Upper lobe of left lung (tissue), 6 donors: ENCODE measurements around the gene MRPS9. TPM values are rescaled to one million over a fixed set of nuclear protein-coding genes. Genes with fewer than 3 reads are reported as not detected.

Experiments
- ATAC-seq, 2 donors: fragments of 200-7000 bp; cut with Tn5 transposase; one replicate each; pipeline ENCODE4 v1.9.1; 2022; ENCODE audit warnings: mild to moderate bottlenecking in 2 of 2, moderate library complexity in 2 of 2; ENCODE audit not compliant: low FRiP score in 2 of 2
- DNase-seq, 2 donors: peaks; one replicate each; pipeline ENCODE4 v3.0.0-alpha.2; 2019 to 2020
- H3K27ac ChIP-seq, 4 donors: fragments of 200-600 bp; sonication (generic); one replicate each; pipeline ENCODE4 v1.5.1; 2016 to 2019
- H3K27me3 ChIP-seq, 4 donors: fragments of 200-600 bp; sonication (generic); one replicate each; pipeline ENCODE4 v1.5.1; 2017 to 2019
- H3K36me3 ChIP-seq, 4 donors: fragments of 200-600 bp; sonication (generic); one replicate each; pipeline ENCODE4 v1.5.1; 2016 to 2019
- H3K4me1 ChIP-seq, 4 donors: fragments of 200-600 bp; sonication (generic); one replicate each; pipeline ENCODE4 v1.5.1; 2018 to 2019
- H3K4me3 ChIP-seq, 4 donors: fragments of 200-600 bp; sonication (generic); one replicate each; pipeline ENCODE4 v1.5.1; 2017 to 2019; ENCODE audit warnings: mild to moderate bottlenecking in 2 of 4, moderate library complexity in 1 of 4
- H3K9me3 ChIP-seq, 4 donors: fragments of 200-600 bp; sonication (generic); one replicate each; pipeline ENCODE4 v1.5.1; 2018 to 2019
- CTCF ChIP-seq, 6 experiments: fragments of 450-650 bp in 4 of 6; fragments of 200-600 bp in 2 of 6; sonication (generic) in 2 of 6; IDR thresholded peaks; one replicate each; pipeline ENCODE4 v1.5.1; 2016 to 2019; ENCODE audit warnings: antibody characterized with exemption in 6 of 6
- EP300 ChIP-seq, 4 donors: sonication (generic); formaldehyde crosslinking; IDR thresholded peaks; one replicate each; pipeline ENCODE4 v1.5.1; 2017; ENCODE audit warnings: antibody characterized with exemption in 4 of 4, control low read depth in 2 of 4
- POLR2A ChIP-seq, 4 donors: fragments of 450-650 bp; IDR thresholded peaks; one replicate each; pipeline ENCODE4 v1.5.1; 2016 to 2017; ENCODE audit warnings: antibody characterized with exemption in 4 of 4, mild to moderate bottlenecking in 2 of 4
- POLR2AphosphoS5 ChIP-seq, 2 donors: sonication (generic); formaldehyde crosslinking; IDR thresholded peaks; one replicate each; pipeline ENCODE4 v1.5.1; 2017; ENCODE audit warnings: antibody characterized with exemption in 2 of 2
- WGBS, 2 donors: methylation state at CpG; one replicate each; pipeline ENCODE4 v1.1.5; 2017 to 2018; 5-methylcytosine and 5-hydroxymethylcytosine counted together
- total RNA-seq, 6 donors: library from RNA; depleted of rRNA in 4 of 6; stranded (reverse); fragments of >200 nt in 4 of 6; gene quantifications; one replicate each; pipeline versions ENCODE4 v1.1.0 to v1.2.1, GENCODE V29; 2016 to 2021
- donor health status: DM: no; HTN: no; CAD: no; lungs with moderate emphysema.
- donor health status: DM: no; HTN: yes; CAD: no; lungs with severe emphysema.

Gene MRPS9
- total RNA-seq, 6 donors from 2014 or later: 15.4 to 17.8 (median 17.0) TPM

- TF ChIP-seq EP300 (IDR thresholded peaks at IDR 0.05): no peak
- TF ChIP-seq POLR2AphosphoS5 (IDR thresholded peaks at IDR 0.05): no peak
- TF ChIP-seq CTCF (IDR thresholded peaks at IDR 0.05): no peak
- no peak for TF ChIP-seq POLR2A (IDR thresholded peaks at IDR 0.05)
- peaks cover 0 to 16% (median 7%) of the 10 kb centered on the region in 4 donors for H3K27me3 ChIP-seq
- H3K9me3 ChIP-seq: no peaks in the 10 kb centered on the region
- no peak overlapping the region for H3K27ac ChIP-seq
- peaks cover 7 to 16% (median 10%) of the 10 kb centered on the region in 4 donors for H3K4me1 ChIP-seq
- DNase-seq (no peak), ATAC-seq (no peak)
- H3K4me3 ChIP-seq: no peak overlapping the region
- no peaks in the 10 kb centered on the region for H3K36me3 ChIP-seq
- 48 to 59% methylated on average over 6 of the region's 6 CpGs for WGBS, 2 donors
These were observed 105.2 kb downstream of the MRPS9 start for GRCh38 chr2:105143094-105143466.

DNA sequence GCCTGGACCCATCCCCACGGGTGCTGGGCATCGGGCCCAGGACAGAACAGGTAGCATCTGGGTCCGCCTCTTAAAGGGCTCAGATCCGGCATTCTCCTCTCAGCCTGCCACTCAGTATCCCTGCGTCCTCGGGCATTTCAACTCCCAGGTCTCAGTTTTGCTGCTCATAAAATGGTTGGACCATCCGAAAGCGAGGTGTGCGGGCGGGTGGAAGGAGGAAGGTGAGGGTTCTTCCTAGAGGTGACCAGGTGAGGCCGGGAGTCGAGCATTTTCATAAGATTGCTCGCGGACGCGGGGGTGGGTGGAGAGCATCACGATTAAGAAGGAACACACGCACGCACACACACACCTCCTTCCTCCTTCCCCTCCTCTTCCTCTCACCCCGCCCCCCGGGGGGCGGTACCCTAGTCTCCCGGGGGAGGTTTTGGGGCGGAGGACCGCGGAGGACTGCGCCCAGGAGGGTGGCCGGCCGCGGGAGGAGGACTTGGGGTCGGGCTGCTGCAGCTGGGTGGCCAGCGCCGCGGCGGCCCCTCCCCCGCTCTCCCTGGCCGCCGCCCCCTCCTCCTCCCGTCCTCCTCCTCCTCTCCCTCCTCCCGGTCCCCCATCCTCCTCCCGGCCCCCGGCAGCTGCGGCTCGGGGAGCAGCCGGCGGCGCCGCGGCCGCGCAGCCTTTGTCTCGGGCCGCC lies 105.7 kb downstream of the MRPS9 start:
- Histone ChIP-seq H3K9me3 (no peaks in the 10 kb centered on the region), H3K4me3 (peak overlapping the region in 3 of 4 donors; percentile 37 to 45 (median 38)), H3K4me1 (peaks cover 7 to 16% (median 10%) of the 10 kb centered on the region in 4 donors), H3K27me3 (peaks cover 0 to 16% (median 7%) of the 10 kb centered on the region in 4 donors), H3K36me3 (no peaks in the 10 kb centered on the region), H3K27ac (no peak overlapping the region)
- ATAC-seq (peak; percentile 28 to 29), DNase-seq (no peak)
- TF ChIP-seq POLR2A (IDR thresholded peaks at IDR 0.05): no peak
- no peak for TF ChIP-seq POLR2AphosphoS5 (IDR thresholded peaks at IDR 0.05)
- no peak for TF ChIP-seq CTCF (IDR thresholded peaks at IDR 0.05)
- no peak for TF ChIP-seq EP300 (IDR thresholded peaks at IDR 0.05)
- WGBS, 2 donors: 7 to 8% methylated on average over 15 to 24 of the region's 53 CpGs

DNA sequence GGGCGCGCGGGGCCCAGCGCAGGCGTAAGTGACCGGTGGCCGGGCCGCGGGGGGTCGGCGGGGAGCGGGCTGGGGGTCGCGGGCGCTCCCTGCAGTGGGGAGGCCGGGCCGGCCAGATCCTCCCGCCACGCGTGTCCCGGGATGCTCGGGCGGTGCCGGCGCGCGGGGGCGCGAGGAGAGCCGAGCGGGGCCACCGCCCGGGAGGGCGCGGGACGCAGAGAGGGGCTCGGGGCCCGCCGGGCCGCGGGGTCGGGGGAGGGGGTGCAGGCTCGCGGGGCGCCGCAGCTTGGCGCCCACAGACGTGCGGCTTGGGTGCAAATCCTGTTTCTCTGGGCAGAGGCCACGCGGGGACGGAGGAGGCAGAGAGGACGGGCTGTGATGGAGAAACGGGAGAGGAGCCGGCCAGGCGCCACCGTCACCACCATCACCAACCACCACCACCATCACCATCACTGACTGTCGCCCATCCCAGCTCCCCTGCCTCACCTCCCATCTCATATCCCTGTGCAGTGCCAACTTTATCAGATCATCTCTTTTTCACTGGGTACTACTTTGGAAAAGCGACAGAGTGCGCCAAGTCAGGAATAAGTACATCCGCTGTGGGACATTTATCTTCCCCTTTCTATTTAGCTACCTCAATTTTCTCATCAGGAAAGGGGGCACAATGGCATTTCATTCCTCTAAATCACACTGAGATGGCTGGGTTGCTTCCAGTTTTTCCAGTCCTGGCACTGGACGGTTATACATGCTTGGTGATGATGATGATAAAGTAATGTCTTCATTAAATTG lies 106.5 kb downstream of the MRPS9 start:
- no peaks in the 10 kb centered on the region for H3K9me3 ChIP-seq
- 13 to 35% methylated on average over 7 to 22 of the region's 62 CpGs for WGBS, 2 donors
- no peak overlapping the region for H3K27ac ChIP-seq
- no peaks in the 10 kb centered on the region for H3K36me3 ChIP-seq
- TF ChIP-seq CTCF (IDR thresholded peaks at IDR 0.05) (no peak), POLR2A (IDR thresholded peaks at IDR 0.05) (no peak), EP300 (IDR thresholded peaks at IDR 0.05) (no peak), POLR2AphosphoS5 (IDR thresholded peaks at IDR 0.05) (no peak)
- peaks cover 0 to 16% (median 7%) of the 10 kb centered on the region in 4 donors for H3K27me3 ChIP-seq
- H3K4me1 ChIP-seq: peaks cover 7 to 16% (median 10%) of the 10 kb centered on the region in 4 donors
- peak in 1 of 2 donors; percentile 79 for DNase-seq
- peak overlapping the region in 3 of 4 donors; percentile 37 to 45 (median 38) for H3K4me3 ChIP-seq
- ATAC-seq: no peak

DNA sequence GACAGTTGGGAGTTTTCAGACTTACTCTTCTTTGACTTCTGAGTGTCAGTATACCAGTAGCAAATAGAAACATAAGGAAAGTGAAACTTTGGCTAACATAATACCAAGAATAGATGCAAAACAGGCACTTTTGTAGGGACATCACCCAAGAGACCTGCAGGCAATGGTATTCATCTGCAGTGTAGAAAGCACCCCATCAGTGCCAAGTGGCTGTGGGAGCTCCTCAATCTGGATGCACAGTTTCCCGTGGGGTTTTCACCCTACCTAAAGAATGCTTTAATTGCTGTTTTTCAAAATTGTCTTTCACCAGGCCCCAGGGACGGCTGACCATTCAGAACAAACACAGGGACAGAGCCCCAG lies 107.1 kb downstream of the MRPS9 start:
- ATAC-seq (no peak), DNase-seq (no peak)
- Histone ChIP-seq H3K27ac (no peak overlapping the region), H3K4me1 (peaks cover 7 to 16% (median 10%) of the 10 kb centered on the region in 4 donors), H3K4me3 (no peak overlapping the region), H3K9me3 (no peaks in the 10 kb centered on the region), H3K36me3 (no peaks in the 10 kb centered on the region), H3K27me3 (peaks cover 0 to 16% (median 7%) of the 10 kb centered on the region in 4 donors)
- TF ChIP-seq EP300 (IDR thresholded peaks at IDR 0.05) (no peak), POLR2AphosphoS5 (IDR thresholded peaks at IDR 0.05) (no peak), POLR2A (IDR thresholded peaks at IDR 0.05) (no peak), CTCF (IDR thresholded peaks at IDR 0.05) (no peak)
- WGBS, 2 donors: 61 to 70% methylated on average over 2 of the region's 2 CpGs
